Nephron progenitor cell (in vitro differentiated cells): ENCODE data around the gene NRP2.
A peak's percentile ranks its signal among the peaks of the same experiment; 100 is the strongest.

Experiments used
- DNase-seq: peaks from one replicate; pipeline ENCODE4 v3.0.0; 2021
- H3K27ac Mint-ChIP-seq: 2 replicates; pipeline ENCODE4 v1.8.0; 2021; ENCODE audit warnings: mild to moderate bottlenecking, moderate library complexity, mixed read lengths
- H3K27me3 Mint-ChIP-seq: 2 replicates; pipeline ENCODE4 v1.8.0; 2021; ENCODE audit warnings: mild to moderate bottlenecking, low read depth, mixed read lengths; ENCODE audit not compliant: poor library complexity
- H3K36me3 Mint-ChIP-seq: 2 replicates; pipeline ENCODE4 v1.8.0; 2021; ENCODE audit warnings: low read depth, mixed read lengths
- H3K4me1 Mint-ChIP-seq: 2 replicates; pipeline ENCODE4 v1.8.0; 2021; ENCODE audit warnings: mixed read lengths
- H3K4me3 Mint-ChIP-seq: 2 replicates; pipeline ENCODE4 v1.8.0; 2021; ENCODE audit warnings: mild to moderate bottlenecking, moderate library complexity, mixed read lengths
- H3K9me3 Mint-ChIP-seq: 2 replicates; pipeline ENCODE4 v1.8.0; 2021; ENCODE audit warnings: mild to moderate bottlenecking, moderate library complexity, mixed read lengths
- TF ChIP-seq, protein P1 (sequence below): fragments of 200-600 bp; sonication (generic); IDR thresholded peaks from 2 replicates; pipeline ENCODE4 v1.5.0; 2021; ENCODE audit warnings: antibody characterized with exemption

The NRP2 gene

DNA sequence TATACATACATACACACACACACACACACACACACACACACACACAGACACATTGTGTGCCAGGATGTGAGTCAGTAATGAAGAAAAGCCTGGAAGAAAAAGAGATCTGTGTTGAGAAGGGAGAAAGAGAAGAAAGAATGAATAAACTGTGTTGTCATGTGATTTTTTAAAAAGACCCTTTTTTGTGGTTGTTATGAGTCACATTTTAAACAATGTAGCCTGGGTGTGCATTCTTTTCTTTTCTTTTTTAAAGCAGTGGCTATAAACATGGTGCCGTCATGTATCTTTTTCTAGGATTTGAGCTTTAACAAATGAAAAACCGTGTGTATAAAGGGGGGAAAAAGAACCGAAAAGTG is 87.2 kb downstream of the NRP2 start:
- TF ChIP-seq, protein P1, sequence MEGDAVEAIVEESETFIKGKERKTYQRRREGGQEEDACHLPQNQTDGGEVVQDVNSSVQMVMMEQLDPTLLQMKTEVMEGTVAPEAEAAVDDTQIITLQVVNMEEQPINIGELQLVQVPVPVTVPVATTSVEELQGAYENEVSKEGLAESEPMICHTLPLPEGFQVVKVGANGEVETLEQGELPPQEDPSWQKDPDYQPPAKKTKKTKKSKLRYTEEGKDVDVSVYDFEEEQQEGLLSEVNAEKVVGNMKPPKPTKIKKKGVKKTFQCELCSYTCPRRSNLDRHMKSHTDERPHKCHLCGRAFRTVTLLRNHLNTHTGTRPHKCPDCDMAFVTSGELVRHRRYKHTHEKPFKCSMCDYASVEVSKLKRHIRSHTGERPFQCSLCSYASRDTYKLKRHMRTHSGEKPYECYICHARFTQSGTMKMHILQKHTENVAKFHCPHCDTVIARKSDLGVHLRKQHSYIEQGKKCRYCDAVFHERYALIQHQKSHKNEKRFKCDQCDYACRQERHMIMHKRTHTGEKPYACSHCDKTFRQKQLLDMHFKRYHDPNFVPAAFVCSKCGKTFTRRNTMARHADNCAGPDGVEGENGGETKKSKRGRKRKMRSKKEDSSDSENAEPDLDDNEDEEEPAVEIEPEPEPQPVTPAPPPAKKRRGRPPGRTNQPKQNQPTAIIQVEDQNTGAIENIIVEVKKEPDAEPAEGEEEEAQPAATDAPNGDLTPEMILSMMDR: no peak
- H3K9me3 Mint-ChIP-seq: no peaks in the 10 kb centered on the region
- H3K27me3 Mint-ChIP-seq: peaks cover 5% of the 10 kb centered on the region
- H3K4me3 Mint-ChIP-seq: no peak overlapping the region
- peaks cover 33% of the 10 kb centered on the region for H3K4me1 Mint-ChIP-seq
- DNase-seq: no peak
- peak overlapping the region; percentile 24 for H3K27ac Mint-ChIP-seq
- peaks cover 62% of the 10 kb centered on the region for H3K36me3 Mint-ChIP-seq

DNA sequence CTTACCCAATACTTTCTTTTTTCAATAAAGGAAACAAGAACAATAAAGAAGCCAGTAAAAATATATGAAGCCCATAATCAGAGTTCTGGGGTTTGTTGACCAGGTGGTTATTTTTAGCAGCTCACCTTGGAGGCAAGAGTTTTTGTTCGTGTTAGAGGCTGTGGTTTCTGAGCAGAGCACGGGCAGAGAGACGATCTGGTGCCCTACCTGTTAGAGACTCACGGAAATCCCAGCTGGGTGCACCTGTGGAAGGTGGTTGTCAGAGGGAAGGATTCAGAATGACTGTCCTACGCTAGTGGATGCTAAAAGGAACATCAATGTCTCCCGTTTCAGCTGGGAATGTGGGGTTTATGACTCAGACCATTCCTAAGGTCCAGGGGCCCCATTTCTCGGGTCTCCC is 87.6 kb downstream of the NRP2 start:
- H3K4me3 Mint-ChIP-seq: no peak overlapping the region
- no peaks in the 10 kb centered on the region for H3K9me3 Mint-ChIP-seq
- peaks cover 60% of the 10 kb centered on the region for H3K36me3 Mint-ChIP-seq
- peak overlapping the region; percentile 24 for H3K27ac Mint-ChIP-seq
- DNase-seq: no peak
- H3K4me1 Mint-ChIP-seq: peaks cover 33% of the 10 kb centered on the region
- TF ChIP-seq, protein P1: no peak
- H3K27me3 Mint-ChIP-seq: peaks cover 5% of the 10 kb centered on the region

DNA sequence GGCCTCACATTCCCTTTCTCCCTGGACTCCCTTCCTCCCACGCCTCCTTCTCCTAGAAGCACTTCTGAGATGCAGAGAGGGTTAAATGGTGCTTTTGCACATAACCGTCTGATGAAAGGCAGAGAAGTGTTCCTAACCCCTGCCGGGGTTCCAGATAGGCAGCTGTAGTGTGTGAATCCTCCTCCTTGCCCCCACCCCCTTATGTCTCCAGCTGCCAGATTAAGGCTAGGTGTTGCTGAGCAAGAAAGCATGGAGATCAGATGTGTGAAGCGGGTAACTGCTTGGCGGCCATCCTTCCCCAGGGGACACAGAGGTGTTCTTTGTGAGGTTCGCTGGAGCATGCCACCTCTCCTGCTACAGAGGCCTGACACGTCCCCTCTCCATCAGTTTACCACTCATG is 88.3 kb downstream of the NRP2 start:
- H3K27ac Mint-ChIP-seq: peak overlapping the region; percentile 73
- peaks cover 40% of the 10 kb centered on the region for H3K4me1 Mint-ChIP-seq

DNA sequence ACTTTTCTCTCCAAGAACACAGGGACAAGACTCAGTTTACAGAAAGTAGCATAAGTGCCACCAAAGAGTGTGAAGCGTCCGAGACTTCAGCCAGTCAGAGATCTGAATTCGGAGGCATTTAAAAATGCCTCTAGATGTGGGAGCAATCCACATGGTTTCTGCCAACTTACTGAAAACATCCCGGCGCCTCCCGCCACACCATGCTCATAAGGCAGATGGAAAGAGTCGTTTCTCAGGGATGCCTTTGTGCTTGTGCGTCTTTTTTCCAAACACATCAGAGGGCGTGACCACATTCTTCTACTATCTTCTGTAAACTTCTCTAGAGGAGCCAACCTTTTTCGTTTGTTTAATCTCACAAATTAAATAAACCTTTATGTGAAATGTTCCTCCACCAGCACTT is 88.7 kb downstream of the NRP2 start:
- Mint-ChIP-seq H3K4me3 (no peak overlapping the region), H3K4me1 (peaks cover 40% of the 10 kb centered on the region), H3K36me3 (peaks cover 63% of the 10 kb centered on the region), H3K27me3 (peaks cover 5% of the 10 kb centered on the region), H3K27ac (peak overlapping the region; percentile 73), H3K9me3 (no peaks in the 10 kb centered on the region)
- no peak for DNase-seq
- TF ChIP-seq, protein P1: no peak

More for the DNA sequence above, 88.3 kb downstream of the NRP2 start:
- H3K9me3 Mint-ChIP-seq: no peaks in the 10 kb centered on the region
- H3K27me3 Mint-ChIP-seq: peaks cover 5% of the 10 kb centered on the region
- DNase-seq: no peak
- TF ChIP-seq, protein P1: no peak
- no peak overlapping the region for H3K4me3 Mint-ChIP-seq
- peaks cover 58% of the 10 kb centered on the region for H3K36me3 Mint-ChIP-seq

DNA sequence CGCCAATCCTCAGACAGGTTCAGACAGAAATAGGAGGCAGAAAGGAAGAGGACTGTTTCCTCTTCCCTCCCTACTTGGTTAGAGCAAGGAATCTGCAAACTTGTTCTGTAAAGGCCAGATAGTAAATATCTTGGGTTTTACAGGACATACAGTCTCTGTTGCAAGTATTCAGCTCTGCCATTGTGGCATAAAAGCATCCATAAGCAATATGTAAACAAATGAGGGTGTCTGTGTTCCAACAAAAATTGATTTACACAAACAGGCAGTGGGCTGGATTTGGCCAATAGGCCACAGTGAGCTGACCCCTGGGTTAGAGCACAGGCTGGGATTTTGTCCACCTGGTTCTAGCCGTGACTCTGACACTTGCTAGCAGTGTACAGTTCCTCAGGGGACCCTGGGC is 89.4 kb downstream of the NRP2 start:
- TF ChIP-seq, protein P1: no peak
- H3K4me3 Mint-ChIP-seq: no peak overlapping the region
- peaks cover 5% of the 10 kb centered on the region for H3K27me3 Mint-ChIP-seq
- DNase-seq: no peak
- H3K36me3 Mint-ChIP-seq: peaks cover 65% of the 10 kb centered on the region
- no peaks in the 10 kb centered on the region for H3K9me3 Mint-ChIP-seq
- H3K27ac Mint-ChIP-seq: no peak overlapping the region
- H3K4me1 Mint-ChIP-seq: peaks cover 37% of the 10 kb centered on the region

DNA sequence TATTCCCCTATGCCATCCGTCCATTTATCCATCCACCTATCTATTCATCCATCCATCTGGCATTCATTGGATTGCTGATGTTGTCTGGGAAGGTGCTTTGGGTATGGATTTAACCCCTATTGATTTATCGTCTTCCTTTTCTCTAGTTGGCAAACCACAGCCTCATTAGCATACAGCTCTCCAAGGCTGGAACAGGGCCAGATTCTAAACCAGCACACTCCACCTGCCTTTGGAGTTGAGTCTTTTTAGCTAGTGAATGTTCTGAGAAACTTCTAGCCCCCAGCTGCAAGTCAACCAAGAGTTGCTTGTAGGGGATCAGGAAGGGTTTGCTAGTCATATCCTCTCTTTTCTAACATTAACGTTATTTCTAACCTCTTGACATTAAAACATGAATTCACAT is 90.7 kb downstream of the NRP2 start:
- no peak for DNase-seq
- TF ChIP-seq, protein P1: no peak
- Mint-ChIP-seq H3K9me3 (no peaks in the 10 kb centered on the region), H3K4me3 (no peak overlapping the region), H3K4me1 (peaks cover 33% of the 10 kb centered on the region), H3K27ac (no peak overlapping the region), H3K36me3 (peaks cover 66% of the 10 kb centered on the region), H3K27me3 (peaks cover 5% of the 10 kb centered on the region)
